NCI-H187 (cell line): ENCODE measurements around the gene ECE2.
A peak's percentile ranks its signal among the peaks of the same experiment; 100 is the strongest.

Experiments used
- DNase-seq, 2 experiments: peaks; one replicate each; lab custom pipeline; 2025; lab: John Stamatoyannopoulos, UW

The ECE2 gene

GRCh38 chr3:184314700-184315542, 39.1 kb downstream of the ECE2 start:
- DNase-seq, result no peak

- no peak for DNase-seq
Measured at GRCh38 chr3:184315543-184315867, 39.7 kb downstream of the ECE2 start.

GRCh38 chr3:184315871-184316661, 40.2 kb downstream of the ECE2 start:
- no peak for DNase-seq

- no peak for DNase-seq
Measured at GRCh38 chr3:184316792-184317191, 41.0 kb downstream of the ECE2 start.

GRCh38 chr3:184317201-184317600, 41.4 kb downstream of the ECE2 start:
- no peak for DNase-seq

GRCh38 chr3:184320104-184320445, 44.3 kb downstream of the ECE2 start:
- no peak for DNase-seq

GRCh38 chr3:184321666-184322065, 45.8 kb downstream of the ECE2 start:
- no peak for DNase-seq

GRCh38 chr3:184322731-184323487, 47.1 kb downstream of the ECE2 start:
- no peak for DNase-seq

- no peak for DNase-seq
Measured at GRCh38 chr3:184323696-184324095, 47.9 kb downstream of the ECE2 start.

GRCh38 chr3:184325269-184325668, 49.4 kb downstream of the ECE2 start:
- DNase-seq, result no peak

GRCh38 chr3:184325715-184326369, 50.0 kb downstream of the ECE2 start:
- no peak for DNase-seq

GRCh38 chr3:184327171-184327570, 51.3 kb downstream of the ECE2 start:
- DNase-seq, result no peak

- no peak for DNase-seq
Measured at GRCh38 chr3:184328516-184328915, 52.7 kb downstream of the ECE2 start.

- no peak for DNase-seq
Measured at GRCh38 chr3:184332370-184333090, 56.7 kb downstream of the ECE2 start.

- DNase-seq, result no peak
Measured at GRCh38 chr3:184333190-184333589, 57.4 kb downstream of the ECE2 start.

- no peak for DNase-seq
Measured at GRCh38 chr3:184333700-184334099, 57.9 kb downstream of the ECE2 start.

- DNase-seq, result no peak
Measured at GRCh38 chr3:184334470-184335158, 58.8 kb downstream of the ECE2 start.

GRCh38 chr3:184335291-184335660, 59.5 kb downstream of the ECE2 start:
- DNase-seq, result no peak

GRCh38 chr3:184335661-184336546, 60.1 kb downstream of the ECE2 start:
- peak; percentile 34 to 40 for DNase-seq
